Spleen (tissue), 11 donors: ENCODE results near the gene HMX3. TPM values are rescaled to one million over a fixed set of nuclear protein-coding genes. Genes with fewer than 3 reads are reported as not detected.

Experiments
- DNase-seq: peaks from one replicate; pipeline ENCODE4 v3.0.0-alpha.2; 2020
- H3K27ac ChIP-seq, 8 donors: fragments of 200-600 bp; sonication (generic) in 7 of 8; 1 replicate in 4 of 8; 2 replicates in 4 of 8; pipeline versions ENCODE4 v1.5.0 to v1.8.0; 2016 to 2021; ENCODE audit warnings: inconsistent platforms in 4 of 8, mild to moderate bottlenecking in 4 of 8, moderate library complexity in 1 of 8
- H3K27me3 ChIP-seq, 7 donors: fragments of 200-600 bp; sonication (generic) in 6 of 7; replicated peaks in 1 of 7; 1 replicate in 4 of 7; 2 replicates in 3 of 7; pipeline versions ENCODE4 v1.5.0 to v1.8.0; 2016 to 2021; ENCODE audit warnings: inconsistent platforms in 3 of 7, mild to moderate bottlenecking in 1 of 7
- H3K36me3 ChIP-seq, 6 donors: fragments of 200-600 bp; sonication (generic) in 5 of 6; 1 replicate in 4 of 6; 2 replicates in 2 of 6; pipeline versions ENCODE4 v1.5.0 to v1.8.0; 2016 to 2021; ENCODE audit warnings: inconsistent platforms in 2 of 6
- H3K4me1 ChIP-seq, 6 donors: fragments of 200-600 bp; sonication (generic) in 5 of 6; 1 replicate in 3 of 6; 2 replicates in 3 of 6; pipeline versions ENCODE4 v1.5.0 to v1.8.0; 2016 to 2021; ENCODE audit warnings: inconsistent platforms in 3 of 6
- H3K4me3 ChIP-seq, 8 donors: fragments of 200-600 bp; sonication (generic) in 7 of 8; 1 replicate in 4 of 8; 2 replicates in 4 of 8; pipeline versions ENCODE4 v1.5.0 to v1.8.0; 2016 to 2021; ENCODE audit warnings: inconsistent platforms in 4 of 8, mild to moderate bottlenecking in 4 of 8, moderate library complexity in 2 of 8
- H3K9me3 ChIP-seq, 8 donors: fragments of 200-600 bp; sonication (generic) in 7 of 8; 1 replicate in 4 of 8; 2 replicates in 4 of 8; pipeline versions ENCODE4 v1.5.0 to v1.8.0; 2016 to 2021; ENCODE audit warnings: inconsistent platforms in 4 of 8
- CTCF ChIP-seq, 11 experiments: fragments of 200-600 bp in 7 of 11; fragments of 450-650 bp in 4 of 11; sonication (generic) in 4 of 11; IDR thresholded peaks in 8 of 11; conservative IDR thresholded peaks in 3 of 11; 1 replicate in 7 of 11; 2 replicates in 4 of 11; pipeline versions ENCODE4 v1.4.0 to v1.8.0; 2016 to 2021; ENCODE audit warnings: antibody characterized with exemption in 11 of 11, inconsistent platforms in 4 of 11, mild to moderate bottlenecking in 1 of 11
- POLR2A ChIP-seq, 3 donors: fragments of 450-650 bp; IDR thresholded peaks; one replicate each; pipeline ENCODE4 v1.5.1; 2017; ENCODE audit warnings: antibody characterized with exemption in 3 of 3, mild to moderate bottlenecking in 1 of 3
- POLR2AphosphoS5 ChIP-seq, 3 donors: sonication (generic); formaldehyde crosslinking; IDR thresholded peaks; one replicate each; pipeline ENCODE4 v1.5.1; 2017; ENCODE audit warnings: antibody characterized with exemption in 3 of 3
- WGBS, 5 donors: extraction: QIAGEN DNeasy Blood & Tissue Kit in 3 of 5; methylation state at CpG; one replicate each; pipeline versions ENCODE4 v1.1.5 to v1.1.7; 2013 to 2018; 5-methylcytosine and 5-hydroxymethylcytosine counted together
- intact Hi-C: fragments of 100-400 bp; cut with DNase I; formaldehyde crosslinking; loops from one replicate; pipeline ENCODE4 v1.15.0; 2023; ENCODE audit warnings: low total_unique reads
- polyA plus RNA-seq, 3 donors: library from polyadenylated mRNA; stranded (reverse); fragments of 200-250 nt; gene quantifications; one replicate each; pipeline ENCODE4 v1.2.1, GENCODE V29; 2013
- total RNA-seq, 7 donors: library from RNA; depleted of rRNA in 3 of 7; stranded (reverse); fragments of >200 nt in 3 of 7; fragmentation: NEBNext Ultra II Directional in 4 of 7; extraction: Animal tissue kit (Norgen Biotek cat#: 25700) in 4 of 7; gene quantifications; one replicate each; pipeline versions ENCODE4 v1.1.0 to v1.2.1, GENCODE V29; 2016 to 2021
- donor health status: healthy with polysubstance abuse.
- donor health status: DM: no; HTN: no; CAD: no; lungs with moderate emphysema.
- donor health status: DM: no; HTN: no; CAD: no.
- donor health status: Bipolar disorder and iron deficiency.
- donor health status: healthy.
- donor health status: DM: no; HTN: no; CAD: no.
- donor health status: DM: yes; HTN: yes; CAD: no.

Gene HMX3
- total and polyA plus RNA-seq, 10 donors: not detected

GRCh38 chr10:123140164-123140982 is 4.6 kb downstream of the HMX3 start:
- no peaks in the 10 kb centered on the region for H3K36me3 ChIP-seq
- DNase-seq: no peak
- peaks cover 22 to 78% (median 65%) of the 10 kb centered on the region in 6 donors for H3K4me1 ChIP-seq
- TF ChIP-seq POLR2AphosphoS5 (IDR thresholded peaks at IDR 0.05) (no peak), POLR2A (IDR thresholded peaks at IDR 0.05) (no peak), CTCF (IDR thresholded peaks at IDR 0.05 in 8 of 11, conservative IDR thresholded peaks at IDR 0.05 in 3 of 11) (no peak)
- intact Hi-C loops: no loop called here
- H3K27me3 ChIP-seq: peaks cover 36 to 100% (median 100%) of the 10 kb centered on the region in 7 donors
- peak overlapping the region in 2 of 8 donors; percentile 4 to 24 for H3K4me3 ChIP-seq
- H3K27ac ChIP-seq: no peak overlapping the region
- 5 to 10% (median 6%) methylated on average over 17 to 43 of the region's 43 CpGs for WGBS, 5 donors
- H3K9me3 ChIP-seq: no peaks in the 10 kb centered on the region

DNA sequence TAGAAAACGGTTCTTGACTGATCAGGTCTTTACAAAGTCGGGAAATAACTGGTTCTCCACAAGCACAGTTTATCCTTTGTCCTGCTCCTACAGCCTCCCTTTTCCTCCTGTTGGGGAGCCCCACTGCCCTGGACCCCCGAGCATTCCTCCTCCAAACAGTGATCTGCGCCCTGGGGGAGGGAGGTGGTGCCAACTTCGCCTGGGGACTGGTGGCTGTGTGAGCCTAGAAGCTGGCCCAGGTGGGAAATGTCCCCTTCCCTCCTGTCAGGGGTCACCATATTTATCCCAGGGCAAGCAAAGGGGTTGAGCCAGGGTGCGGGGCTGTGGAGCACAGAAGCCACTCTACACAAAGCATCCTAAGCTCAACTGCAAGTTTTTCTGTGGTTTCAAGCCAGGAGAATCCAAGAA is 5.2 kb downstream of the HMX3 start:
- H3K4me1 ChIP-seq: peaks cover 21 to 78% (median 64%) of the 10 kb centered on the region in 6 donors
- WGBS, 5 donors: 1 to 15% (median 9%) methylated on average over 5 to 6 of the region's 6 CpGs
- TF ChIP-seq POLR2A (IDR thresholded peaks at IDR 0.05) (no peak), POLR2AphosphoS5 (IDR thresholded peaks at IDR 0.05) (no peak), CTCF (IDR thresholded peaks at IDR 0.05 in 8 of 11, conservative IDR thresholded peaks at IDR 0.05 in 3 of 11) (no peak)

DNA sequence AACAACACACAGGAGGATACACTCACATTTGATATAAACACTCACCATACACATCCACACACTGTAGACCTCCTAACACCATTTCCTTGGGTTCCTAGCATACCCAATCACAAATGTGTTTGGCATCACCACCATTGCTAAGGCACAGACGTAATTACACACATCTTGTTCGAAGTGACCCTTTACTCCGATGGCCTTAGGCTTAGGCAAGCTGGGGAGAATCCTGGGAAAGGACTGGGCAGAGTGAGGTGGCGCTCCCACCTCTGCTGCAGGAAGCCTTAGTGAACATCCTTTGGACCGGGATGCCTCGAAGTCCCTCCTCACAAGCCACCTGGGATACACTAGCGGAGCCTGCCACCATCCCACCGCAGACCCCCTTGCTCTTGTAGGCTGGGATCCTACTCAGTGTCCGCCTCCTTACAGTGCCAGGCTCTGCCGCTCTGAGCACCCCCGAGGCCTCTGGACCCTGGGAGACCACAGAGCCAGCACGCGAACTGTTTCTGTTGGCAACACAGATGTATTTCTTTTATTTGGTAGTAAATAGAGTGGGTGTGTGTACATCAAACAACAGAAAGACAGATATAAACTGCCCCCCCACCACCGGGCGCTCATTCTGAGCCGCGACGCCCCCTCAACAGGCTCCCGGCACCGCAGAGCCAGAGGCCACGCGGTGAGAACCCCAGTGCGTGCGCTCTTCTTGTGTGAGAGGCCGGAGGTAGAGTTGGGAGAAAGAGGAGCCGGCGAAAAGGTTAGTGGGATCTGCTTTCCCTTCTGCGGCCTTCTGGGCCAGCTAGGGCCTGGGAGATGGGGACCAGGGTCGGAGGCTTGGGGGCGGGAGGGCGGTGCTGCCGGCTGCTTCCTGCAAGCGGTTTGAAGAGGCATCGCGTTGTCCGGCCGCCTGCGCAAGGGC is 6.3 kb downstream of the HMX3 start:
- H3K4me1 ChIP-seq: peaks cover 11 to 78% (median 63%) of the 10 kb centered on the region in 6 donors

More for the DNA sequence above, 5.2 kb downstream of the HMX3 start:
- Histone ChIP-seq H3K27ac (no peak overlapping the region), H3K27me3 (peaks cover 35 to 100% (median 100%) of the 10 kb centered on the region in 7 donors), H3K36me3 (no peaks in the 10 kb centered on the region), H3K4me3 (no peak overlapping the region), H3K9me3 (no peaks in the 10 kb centered on the region)
- intact Hi-C loops: no loop called here
- no peak for DNase-seq

More for the DNA sequence above, 6.3 kb downstream of the HMX3 start:
- 10 to 21% (median 12%) methylated on average over 27 to 38 of the region's 38 CpGs for WGBS, 5 donors
- no peak for TF ChIP-seq POLR2A (IDR thresholded peaks at IDR 0.05)
- no peak for TF ChIP-seq CTCF (IDR thresholded peaks at IDR 0.05 in 8 of 11, conservative IDR thresholded peaks at IDR 0.05 in 3 of 11)
- TF ChIP-seq POLR2AphosphoS5 (IDR thresholded peaks at IDR 0.05): no peak
- Histone ChIP-seq H3K36me3 (no peaks in the 10 kb centered on the region), H3K27ac (no peak overlapping the region), H3K9me3 (no peaks in the 10 kb centered on the region), H3K27me3 (peaks cover 35 to 100% (median 100%) of the 10 kb centered on the region in 7 donors), H3K4me3 (peak overlapping the region in 1 of 8 donors; percentile 41)
- intact Hi-C loops: no loop called here
- no peak for DNase-seq
